RWPE2 (cell line): ENCODE results near the gene LRRC47.
"Not testable (repeated sequence)": the region's sequence is repeated elsewhere in the genome, so short reads cannot be mapped to it uniquely, and the experiment has no call there.

Experiments used
- ATAC-seq: fragments of 200-7000 bp; cut with Tn5 transposase; 3 replicates; pipeline ENCODE4 v1.9.1; 2021; ENCODE audit warnings: low read depth
- DNase-seq: peaks from one replicate; pipeline ENCODE4 v3.0.0-alpha.2; 2020; ENCODE audit warnings: low spot score
- H3K27ac ChIP-seq: fragments of 450-650 bp; 2 replicates; pipeline ENCODE4 v1.5.1; 2017; ENCODE audit warnings: mild to moderate bottlenecking; ENCODE audit not compliant: poor library complexity, severe bottlenecking
- H3K27me3 ChIP-seq: fragments of 250-450 bp; sonication (Bioruptor Pico); 2 replicates; pipeline ENCODE4 v1.5.1; 2021; ENCODE audit warnings: mild to moderate bottlenecking, moderate library complexity; ENCODE audit not compliant: insufficient read depth, poor library complexity, severe bottlenecking
- H3K36me3 ChIP-seq: fragments of 250-450 bp; sonication (Bioruptor Pico); 2 replicates; pipeline ENCODE4 v1.5.1; 2020; ENCODE audit warnings: low read depth, mild to moderate bottlenecking, moderate library complexity
- H3K4me1 ChIP-seq: fragments of 250-450 bp; sonication (Bioruptor Pico); 2 replicates; pipeline ENCODE4 v1.5.1; 2021; ENCODE audit warnings: mild to moderate bottlenecking, moderate library complexity; ENCODE audit not compliant: insufficient read depth, poor library complexity, severe bottlenecking
- H3K4me3 ChIP-seq: fragments of 250-450 bp; sonication (Bioruptor Pico); 2 replicates; pipeline ENCODE4 v1.5.1; 2021; ENCODE audit warnings: mild to moderate bottlenecking, moderate library complexity; ENCODE audit not compliant: severe bottlenecking
- H3K9me3 ChIP-seq: fragments of 250-450 bp; sonication (Bioruptor Pico); 2 replicates; pipeline ENCODE4 v1.5.1; 2021; ENCODE audit warnings: mild to moderate bottlenecking, moderate library complexity; ENCODE audit not compliant: severe bottlenecking
- TF ChIP-seq, protein P1 (sequence below): fragments of 450-650 bp; IDR thresholded peaks from one replicate; pipeline ENCODE4 v1.5.1; 2017; ENCODE audit warnings: mild to moderate bottlenecking, moderate library complexity; ENCODE audit not compliant: poor library complexity, severe bottlenecking

The LRRC47 gene

DNA sequence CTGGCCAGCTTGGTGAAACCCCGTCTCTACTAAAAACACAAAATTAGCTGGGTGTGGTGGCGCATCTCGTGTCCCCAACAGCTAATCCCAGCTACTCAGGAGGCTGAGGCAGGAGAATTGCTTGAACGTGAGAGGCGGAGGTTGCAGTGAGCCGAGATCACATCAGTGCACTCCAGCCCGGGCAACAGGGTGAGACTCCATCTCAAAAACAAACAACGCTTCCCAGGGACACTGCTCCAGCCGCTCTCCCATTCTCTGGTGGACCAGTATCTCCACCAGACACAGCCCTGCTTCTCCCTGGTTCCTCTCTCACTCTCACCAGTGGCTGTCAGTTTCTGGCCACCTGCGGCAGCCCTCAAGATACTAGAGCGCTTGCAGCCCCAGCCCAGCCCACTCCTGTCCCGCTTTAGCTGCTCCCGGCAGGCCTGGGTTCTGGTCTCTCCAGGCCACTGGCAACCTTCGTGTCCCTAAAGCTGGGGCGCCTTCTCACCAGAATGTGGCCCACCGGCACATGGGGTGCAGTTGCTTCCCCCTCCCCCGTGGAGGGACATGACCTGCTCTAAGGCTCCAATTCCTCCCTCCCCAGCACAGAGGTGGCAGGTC is 20.9 kb upstream of the LRRC47 start:
- no peak overlapping the region for H3K27ac ChIP-seq
- TF ChIP-seq, protein P1, sequence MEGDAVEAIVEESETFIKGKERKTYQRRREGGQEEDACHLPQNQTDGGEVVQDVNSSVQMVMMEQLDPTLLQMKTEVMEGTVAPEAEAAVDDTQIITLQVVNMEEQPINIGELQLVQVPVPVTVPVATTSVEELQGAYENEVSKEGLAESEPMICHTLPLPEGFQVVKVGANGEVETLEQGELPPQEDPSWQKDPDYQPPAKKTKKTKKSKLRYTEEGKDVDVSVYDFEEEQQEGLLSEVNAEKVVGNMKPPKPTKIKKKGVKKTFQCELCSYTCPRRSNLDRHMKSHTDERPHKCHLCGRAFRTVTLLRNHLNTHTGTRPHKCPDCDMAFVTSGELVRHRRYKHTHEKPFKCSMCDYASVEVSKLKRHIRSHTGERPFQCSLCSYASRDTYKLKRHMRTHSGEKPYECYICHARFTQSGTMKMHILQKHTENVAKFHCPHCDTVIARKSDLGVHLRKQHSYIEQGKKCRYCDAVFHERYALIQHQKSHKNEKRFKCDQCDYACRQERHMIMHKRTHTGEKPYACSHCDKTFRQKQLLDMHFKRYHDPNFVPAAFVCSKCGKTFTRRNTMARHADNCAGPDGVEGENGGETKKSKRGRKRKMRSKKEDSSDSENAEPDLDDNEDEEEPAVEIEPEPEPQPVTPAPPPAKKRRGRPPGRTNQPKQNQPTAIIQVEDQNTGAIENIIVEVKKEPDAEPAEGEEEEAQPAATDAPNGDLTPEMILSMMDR, result no peak
- ATAC-seq, result no peak
- H3K27me3 ChIP-seq, result no peaks in the 10 kb centered on the region
- no peak overlapping the region for H3K4me3 ChIP-seq
- H3K9me3 ChIP-seq, result no peaks in the 10 kb centered on the region
- no peaks in the 10 kb centered on the region for H3K36me3 ChIP-seq
- H3K4me1 ChIP-seq, result no peaks in the 10 kb centered on the region
- DNase-seq, result no peak

DNA sequence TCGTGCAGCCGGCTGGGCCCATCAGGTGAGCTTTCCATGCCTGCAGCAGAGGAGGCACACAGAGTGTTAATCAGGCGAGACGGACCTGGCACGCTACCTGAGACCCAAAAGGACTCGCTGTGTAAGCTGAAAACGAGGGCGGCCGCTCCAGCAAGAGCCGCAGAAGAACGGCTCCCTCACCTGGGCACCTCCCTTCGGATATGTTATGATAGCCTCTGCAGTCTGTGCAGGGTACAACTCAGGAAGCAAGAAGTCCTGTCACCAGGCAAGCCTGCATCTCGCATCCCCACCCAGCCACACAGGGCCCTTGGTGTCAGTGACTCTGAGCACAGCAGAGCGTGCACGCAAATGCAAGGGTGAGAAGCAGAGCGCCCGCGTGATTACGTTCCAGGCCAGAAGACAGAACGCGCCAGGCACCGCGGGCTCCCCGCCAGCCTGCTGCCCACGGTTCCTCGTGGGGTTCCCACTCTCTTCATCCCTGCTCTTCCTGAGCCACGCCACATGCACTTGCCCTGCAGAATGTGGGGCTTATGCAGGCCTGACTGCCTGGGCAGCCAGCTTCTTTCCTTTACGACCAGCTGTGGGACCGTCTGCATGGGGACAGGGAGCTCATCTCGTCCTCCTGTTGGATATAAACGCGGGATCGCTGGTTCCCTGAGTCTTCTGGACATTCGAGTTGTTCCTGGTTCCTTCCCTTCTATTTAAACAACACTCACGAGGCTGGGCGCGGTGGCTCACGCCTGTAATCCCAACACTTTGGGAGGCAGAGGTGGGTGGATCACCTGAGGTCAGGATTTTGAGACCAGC is 20.2 kb upstream of the LRRC47 start:
- H3K27ac ChIP-seq, result no peak overlapping the region
- no peaks in the 10 kb centered on the region for H3K36me3 ChIP-seq
- no peaks in the 10 kb centered on the region for H3K9me3 ChIP-seq
- H3K4me1 ChIP-seq, result no peaks in the 10 kb centered on the region
- no peaks in the 10 kb centered on the region for H3K27me3 ChIP-seq
- no peak for DNase-seq
- no peak overlapping the region for H3K4me3 ChIP-seq
- TF ChIP-seq, protein P1, result no peak
- no peak for ATAC-seq

DNA sequence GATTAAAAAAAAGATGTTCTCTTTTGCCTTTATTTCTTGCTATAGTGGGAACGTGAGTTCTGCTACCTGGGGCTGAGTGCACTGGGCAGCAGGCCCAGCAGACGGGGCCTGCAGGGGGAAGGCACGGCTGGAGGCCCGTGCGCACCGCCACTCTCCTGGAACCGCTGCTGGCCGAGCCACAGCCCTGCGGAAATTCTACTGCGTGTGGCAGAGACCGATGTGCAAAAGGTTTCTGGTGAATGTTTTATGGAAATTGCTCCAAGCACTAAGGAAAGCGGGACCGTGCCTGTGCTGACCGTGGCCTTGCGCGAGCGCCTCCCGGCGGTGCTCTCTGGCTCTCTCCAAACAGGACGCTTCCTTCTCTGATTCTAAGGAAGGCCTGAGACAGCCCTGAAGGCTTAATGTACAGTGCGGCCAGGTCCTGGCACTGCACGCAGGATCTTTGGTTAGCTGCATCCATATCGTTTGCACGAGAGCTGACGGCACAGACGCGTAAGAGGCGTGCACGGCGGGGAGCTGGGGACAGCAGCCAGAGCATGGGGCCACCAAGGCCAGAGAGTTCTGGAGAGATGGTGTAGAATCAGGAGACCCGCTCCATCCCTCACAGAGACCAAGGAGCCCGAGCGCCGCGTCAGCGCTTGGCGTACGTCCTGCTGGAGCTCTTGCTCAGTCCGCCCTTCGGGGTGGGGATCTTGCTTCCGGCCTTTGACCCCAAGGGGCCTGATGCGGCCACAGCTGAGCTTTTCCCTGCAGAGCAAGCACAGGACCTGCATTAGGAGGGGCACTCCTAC is 18.7 kb upstream of the LRRC47 start:
- no peaks in the 10 kb centered on the region for H3K27me3 ChIP-seq
- no peak overlapping the region for H3K27ac ChIP-seq
- DNase-seq, result no peak
- no peaks in the 10 kb centered on the region for H3K4me1 ChIP-seq
- ATAC-seq, result no peak
- TF ChIP-seq, protein P1, result no peak
- no peaks in the 10 kb centered on the region for H3K9me3 ChIP-seq
- H3K36me3 ChIP-seq, result no peaks in the 10 kb centered on the region
- H3K4me3 ChIP-seq, result no peak overlapping the region

DNA sequence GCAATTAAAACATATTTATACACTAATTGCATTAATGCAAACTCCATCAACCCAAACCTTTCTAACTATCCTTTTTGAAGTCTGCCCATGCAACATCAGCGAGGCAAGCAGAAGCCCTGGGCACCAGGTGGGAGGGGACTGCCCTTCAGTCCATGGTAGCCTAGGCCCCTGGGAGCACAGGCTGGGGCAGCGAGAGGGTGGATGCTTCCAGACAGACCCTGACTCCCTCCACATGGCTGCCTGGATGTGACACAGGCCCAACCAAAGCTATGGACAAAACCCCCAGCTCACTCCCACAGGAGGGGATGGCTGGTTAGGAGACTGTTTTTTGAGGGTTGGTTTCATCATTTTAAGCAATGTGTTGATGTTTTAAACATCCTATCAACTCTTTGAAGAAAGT is 17.8 kb upstream of the LRRC47 start:
- H3K27me3 ChIP-seq, result no peaks in the 10 kb centered on the region
- no peak overlapping the region for H3K27ac ChIP-seq
- H3K4me1 ChIP-seq, result no peaks in the 10 kb centered on the region
- no peak for DNase-seq
- H3K36me3 ChIP-seq, result no peaks in the 10 kb centered on the region
- H3K9me3 ChIP-seq, result no peaks in the 10 kb centered on the region
- H3K4me3 ChIP-seq, result no peak overlapping the region
- TF ChIP-seq, protein P1, result no peak
- ATAC-seq, result no peak

DNA sequence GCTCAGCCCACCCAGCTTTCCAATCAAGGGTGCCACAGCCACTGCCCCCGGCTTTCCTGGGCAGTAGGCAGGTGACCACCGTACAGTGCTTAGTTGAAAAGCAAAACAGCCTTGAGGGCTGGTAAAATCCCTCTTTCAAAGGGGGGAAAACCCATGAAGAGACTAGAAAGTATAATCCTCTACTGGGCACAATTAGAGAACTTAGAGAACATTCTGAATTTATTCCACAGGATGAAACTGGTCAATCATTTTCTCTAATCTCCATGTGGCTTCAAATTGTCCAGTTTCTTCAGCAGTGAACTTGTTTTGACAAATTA is 15.3 kb upstream of the LRRC47 start:
- Histone ChIP-seq H3K4me1 (no peaks in the 10 kb centered on the region), H3K27ac (no peak overlapping the region), H3K27me3 (no peaks in the 10 kb centered on the region), H3K9me3 (peaks cover 8% of the 10 kb centered on the region), H3K4me3 (no peak overlapping the region), H3K36me3 (no peaks in the 10 kb centered on the region)
- DNase-seq, result no peak
- ATAC-seq, result no peak
- TF ChIP-seq, protein P1, result no peak

DNA sequence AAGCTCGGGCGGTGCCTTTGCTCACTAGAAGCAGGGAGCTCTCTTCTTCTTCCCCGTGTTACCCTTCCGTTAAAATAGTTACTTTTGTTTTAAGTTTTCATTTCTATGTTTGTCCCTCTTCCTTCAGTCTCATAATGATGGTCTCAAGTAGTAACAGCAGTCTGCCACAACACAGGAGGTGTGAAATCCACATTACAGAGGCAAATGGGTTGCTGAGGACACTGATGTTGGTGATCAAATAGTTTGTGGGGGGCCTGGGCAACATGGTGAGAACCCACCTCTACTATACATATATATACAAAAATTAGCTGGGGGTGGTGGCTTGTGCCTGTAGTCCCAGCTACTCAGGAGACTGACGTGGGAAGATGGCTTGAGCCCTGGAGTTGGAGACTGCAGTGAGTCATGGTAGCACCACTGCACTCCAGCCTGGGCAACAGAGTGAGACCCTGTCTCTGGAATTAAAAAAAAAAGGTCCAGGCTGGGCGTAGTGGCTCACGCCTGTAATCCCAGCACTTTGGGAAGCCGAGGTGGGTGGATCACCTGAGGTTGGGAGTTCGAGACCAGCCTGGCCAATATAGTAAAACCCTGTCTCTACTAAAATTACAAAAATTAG is 14.0 kb upstream of the LRRC47 start:
- not testable (repeated sequence) for H3K36me3 ChIP-seq, H3K9me3 ChIP-seq, H3K27ac ChIP-seq, H3K27me3 ChIP-seq, H3K4me1 ChIP-seq, DNase-seq, H3K4me3 ChIP-seq
- peak; percentile 45; the same call in 1 of the 3 replicates for ATAC-seq
